NCI-H526 treated with DMSO at 0.1 percent for 48 hours (cell line): Measurements from ENCODE around the gene PRR19.

Experiments
- DNase-seq: peaks from one replicate; lab custom pipeline; 2025; lab: John Stamatoyannopoulos, UW

The PRR19 gene

GRCh38 chr19:42295342-42295741 is 6.6 kb upstream of the PRR19 start:
- no peak for DNase-seq

GRCh38 chr19:42295831-42296525 is 6.0 kb upstream of the PRR19 start:
- peak; percentile 66 for DNase-seq

GRCh38 chr19:42297039-42297438 is 4.9 kb upstream of the PRR19 start:
- no peak for DNase-seq

- no peak for DNase-seq
Measured at GRCh38 chr19:42303101-42303464, 1.2 kb downstream of the PRR19 start.

GRCh38 chr19:42303876-42304275 is 1.9 kb downstream of the PRR19 start:
- DNase-seq: no peak

- DNase-seq: no peak
Measured at GRCh38 chr19:42306646-42307045, 4.7 kb downstream of the PRR19 start.

GRCh38 chr19:42309686-42310085 is 7.8 kb downstream of the PRR19 start:
- DNase-seq: no peak

GRCh38 chr19:42311657-42312056 is 9.7 kb downstream of the PRR19 start:
- no peak for DNase-seq

GRCh38 chr19:42312370-42312769 is 10.4 kb downstream of the PRR19 start:
- no peak for DNase-seq

GRCh38 chr19:42313096-42313839 is 11.3 kb downstream of the PRR19 start, which contains the start of gene TMEM145:
TSS of gene TMEM145 (plus strand) at chr19:42313309. CDS start at chr19:42313377, 68 bp downstream.
- peak; percentile 28 for DNase-seq

GRCh38 chr19:42313840-42314755 is 12.2 kb downstream of the PRR19 start:
- DNase-seq: no peak

GRCh38 chr19:42315024-42315423 is 13.1 kb downstream of the PRR19 start:
- no peak for DNase-seq

GRCh38 chr19:42316223-42317211 is 14.6 kb downstream of the PRR19 start:
- no peak for DNase-seq

GRCh38 chr19:42317535-42317934 is 15.6 kb downstream of the PRR19 start:
- no peak for DNase-seq

GRCh38 chr19:42322305-42322704 is 20.4 kb downstream of the PRR19 start:
- no peak for DNase-seq

GRCh38 chr19:42323473-42323851 is 21.5 kb downstream of the PRR19 start:
- DNase-seq: no peak

- DNase-seq: no peak
Measured at GRCh38 chr19:42323852-42324654, 22.1 kb downstream of the PRR19 start.

GRCh38 chr19:42324655-42325307 is 22.8 kb downstream of the PRR19 start:
- DNase-seq: no peak

- peak; percentile 99 for DNase-seq
Measured at GRCh38 chr19:42325308-42325895, 23.5 kb downstream of the PRR19 start, which contains the start of gene MEGF8. TSS of gene MEGF8 (plus strand) at chr19:42325635. CDS start at chr19:42326244, 609 bp downstream.
